GM19238 (cell line): ENCODE results near the gene AGTRAP.

Source experiments
- DNase-seq: peaks from one replicate; pipeline ENCODE4 v3.0.0; 2011; ENCODE audit warnings: low spot score; ENCODE audit not compliant: insufficient read length

AGTRAP gene

GRCh38 chr1:11735854-11736745 is at the start of gene AGTRAP:
TSS of gene AGTRAP (plus strand) at chr1:11736136. CDS start at chr1:11736209, 73 bp downstream.
- peak; percentile 81 for DNase-seq

GRCh38 chr1:11688506-11688905 is 47.4 kb upstream of the AGTRAP start:
- DNase-seq, result no peak

- DNase-seq, result no peak
These were observed 45.3 kb upstream of the AGTRAP start for GRCh38 chr1:11690397-11691301.

GRCh38 chr1:11691302-11691914 is 44.5 kb upstream of the AGTRAP start, which contains the start of gene DRAXIN:
TSS of gene DRAXIN (plus strand) at chr1:11691710. CDS start at chr1:11706259, 14,549 bp downstream.
- no peak for DNase-seq

GRCh38 chr1:11691928-11692711 is 43.8 kb upstream of the AGTRAP start:
- DNase-seq, result no peak

GRCh38 chr1:11693024-11693590 is 42.8 kb upstream of the AGTRAP start:
- DNase-seq, result no peak

- no peak for DNase-seq
These were observed 42.0 kb upstream of the AGTRAP start for GRCh38 chr1:11693917-11694316.

GRCh38 chr1:11695861-11696260 is 40.1 kb upstream of the AGTRAP start:
- no peak for DNase-seq

GRCh38 chr1:11697188-11697892 is 38.6 kb upstream of the AGTRAP start:
- DNase-seq, result no peak

- DNase-seq, result no peak
These were observed 38.1 kb upstream of the AGTRAP start for GRCh38 chr1:11697893-11698210.

- DNase-seq, result no peak
These were observed 35.1 kb upstream of the AGTRAP start for GRCh38 chr1:11700601-11701467.

GRCh38 chr1:11701551-11701961 is 34.4 kb upstream of the AGTRAP start:
- no peak for DNase-seq

- no peak for DNase-seq
These were observed 33.7 kb upstream of the AGTRAP start for GRCh38 chr1:11701981-11702803.

- DNase-seq, result no peak
These were observed 32.4 kb upstream of the AGTRAP start for GRCh38 chr1:11703357-11704193.

GRCh38 chr1:11704194-11704529 is 31.8 kb upstream of the AGTRAP start:
- no peak for DNase-seq

GRCh38 chr1:11704691-11705475 is 31.1 kb upstream of the AGTRAP start:
- no peak for DNase-seq

- no peak for DNase-seq
These were observed 30.3 kb upstream of the AGTRAP start for GRCh38 chr1:11705596-11705995.
